Sciatic nerve (tissue), 2 donors: ENCODE measurements around the gene WRNIP1. TPM values are rescaled to one million over a fixed set of nuclear protein-coding genes. Genes with fewer than 3 reads are reported as not detected.

Source experiments
- ATAC-seq: fragments of 200-7000 bp; cut with Tn5 transposase; one replicate; pipeline ENCODE4 v1.9.1; 2020; ENCODE audit warnings: mild to moderate bottlenecking, moderate library complexity
- DNase-seq: peaks from one replicate; pipeline ENCODE4 v3.0.0-alpha.2; 2020; ENCODE audit warnings: low spot score
- intact Hi-C: fragments of 100-400 bp; cut with DNase I; formaldehyde crosslinking; loops from one replicate; pipeline ENCODE4 v1.14.2; 2022
- total RNA-seq: library from RNA; stranded (reverse); fragmentation: NEBNext Ultra II Directional; extraction: Animal tissue kit (Norgen Biotek cat#: 25700); gene quantifications from one replicate; pipeline ENCODE4 v1.2.1, GENCODE V29; 2021
- donor health status: DM: no; HTN: no; CAD: no.
- donor health status: DM: no; HTN: no; CAD: no.

WRNIP1 gene
- total RNA-seq, 1 donor from 2014 or later, result 30.8 TPM

DNA sequence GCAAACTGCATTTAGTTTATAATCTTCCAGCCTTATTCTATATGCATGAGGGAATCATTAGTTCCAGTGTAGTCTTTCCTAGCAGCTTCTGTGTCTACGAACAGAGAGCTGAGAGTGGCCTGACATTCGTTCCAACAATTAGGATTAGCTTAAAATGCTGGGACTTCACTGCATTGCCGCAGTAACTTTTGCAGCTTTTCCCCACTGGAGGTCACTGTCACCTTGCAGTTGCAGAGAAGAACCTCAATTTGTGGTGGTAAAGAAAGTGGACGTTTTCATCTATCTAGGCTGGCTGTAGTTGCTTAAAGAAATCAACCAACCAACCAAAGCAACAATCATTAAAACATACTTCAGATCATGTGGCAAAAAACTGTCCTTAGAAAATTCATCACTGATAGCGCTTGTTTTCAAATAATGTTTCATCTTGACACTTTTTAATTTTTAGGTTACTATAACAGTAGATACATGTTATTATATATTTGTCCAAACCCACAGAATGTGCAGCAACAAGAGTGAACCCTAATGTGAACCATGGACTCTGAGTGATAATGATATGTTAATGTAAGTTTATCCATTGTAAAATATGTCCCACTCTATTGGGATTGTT lies 26.7 kb upstream of the WRNIP1 start:
- no peak for DNase-seq
- intact Hi-C loops, result no loop called here
- ATAC-seq, result peak; percentile 57

DNA sequence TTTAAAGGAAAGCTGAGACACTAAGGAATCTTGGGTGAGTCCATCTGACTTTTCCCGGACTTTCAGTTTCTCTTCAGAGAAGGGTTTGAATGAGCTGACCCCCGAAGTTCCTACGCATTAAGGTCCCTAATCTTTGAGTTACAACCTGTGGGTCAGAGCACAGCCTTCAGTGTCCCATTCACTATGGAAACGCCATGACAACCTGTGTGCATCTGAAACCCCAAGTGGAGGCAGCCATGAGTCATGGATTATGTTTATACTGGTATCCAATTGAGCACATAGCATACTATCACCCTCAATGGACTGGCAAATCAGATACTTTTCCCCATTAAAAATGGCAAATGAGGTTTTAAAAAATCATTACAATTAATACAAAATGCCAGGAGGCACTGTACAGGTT lies 25.9 kb upstream of the WRNIP1 start:
- ATAC-seq, result no peak
- intact Hi-C loops, result no loop called here
- no peak for DNase-seq

GRCh38 chr6:2740581-2740980 lies 24.6 kb upstream of the WRNIP1 start:
- intact Hi-C loops, result loop anchor here (5.0 kb wide), 1 partner anchor 972 kb away; no protein-coding TSS in a partner anchor
- no peak for ATAC-seq
- no peak for DNase-seq

- ATAC-seq, result no peak
- DNase-seq, result no peak
- intact Hi-C loops, result loop anchor here (5.0 kb wide), 1 partner anchor 971 kb away; no protein-coding TSS in a partner anchor
Observed at GRCh38 chr6:2741756-2742155, 23.4 kb upstream of the WRNIP1 start.

- ATAC-seq, result no peak
- intact Hi-C loops, result loop anchor here (5.0 kb wide), 1 partner anchor 969 kb away; no protein-coding TSS in a partner anchor
Observed at GRCh38 chr6:2743280-2744208, 21.6 kb upstream of the WRNIP1 start.

DNA sequence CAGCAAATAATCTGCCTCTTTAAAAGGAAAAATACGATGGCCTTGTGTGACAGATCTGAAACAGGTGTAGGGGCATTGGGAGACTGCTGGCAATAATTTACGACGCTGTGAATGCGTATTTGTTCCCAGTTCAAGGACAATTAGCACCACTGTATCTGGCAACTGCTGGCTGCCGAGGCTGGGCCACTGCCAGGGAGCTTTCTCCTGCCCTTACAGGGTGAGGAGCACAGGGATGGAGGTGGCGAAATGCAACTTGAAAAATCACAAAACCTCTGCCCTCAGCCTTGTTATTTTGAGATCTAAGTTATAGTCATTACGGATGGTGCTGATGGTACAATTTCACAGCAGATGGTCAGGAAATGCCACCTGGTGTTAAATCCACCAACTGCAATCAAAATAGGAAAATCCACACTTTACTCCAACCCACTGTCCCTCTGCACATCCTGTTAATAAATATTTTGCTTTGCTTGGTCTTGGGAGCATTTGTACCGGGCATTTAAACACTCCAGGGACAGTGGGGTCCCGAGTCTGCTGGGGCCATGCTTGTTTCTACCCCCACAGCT lies 20.9 kb upstream of the WRNIP1 start:
- DNase-seq (no peak), ATAC-seq (no peak)
- intact Hi-C loops, result loop anchor here (5.0 kb wide), 1 partner anchor 968 kb away; no protein-coding TSS in a partner anchor

More at GRCh38 chr6:2743280-2744208, 21.6 kb upstream of the WRNIP1 start:
- no peak for DNase-seq

DNA sequence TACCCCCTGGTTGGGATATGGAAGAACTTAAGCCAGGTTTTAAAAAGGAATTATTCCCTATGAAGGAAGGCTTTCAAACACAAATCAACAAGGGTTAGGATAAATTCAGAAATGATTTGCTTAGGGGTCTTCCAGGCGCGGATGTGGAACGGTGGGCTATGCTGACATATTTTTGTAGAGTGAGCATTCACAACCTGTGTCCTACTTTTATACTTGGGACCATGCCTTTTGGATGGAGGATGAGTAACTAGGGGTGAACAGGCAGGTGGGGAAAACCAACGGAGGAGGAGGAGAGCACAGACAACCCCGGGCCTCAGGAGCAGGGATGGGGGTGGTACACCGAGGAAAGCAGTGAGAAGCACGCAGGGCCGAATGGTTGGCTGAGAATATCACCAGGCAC lies 20.4 kb upstream of the WRNIP1 start:
- intact Hi-C loops, result loop anchor here (5.0 kb wide), 1 partner anchor 968 kb away; no protein-coding TSS in a partner anchor
- ATAC-seq, result no peak
- DNase-seq, result no peak

- no peak for ATAC-seq
- no peak for DNase-seq
- intact Hi-C loops, result no loop called here
Observed at GRCh38 chr6:2745246-2745645, 19.9 kb upstream of the WRNIP1 start.

- ATAC-seq (no peak), DNase-seq (no peak)
- intact Hi-C loops, result no loop called here
Observed at GRCh38 chr6:2746557-2747061, 18.6 kb upstream of the WRNIP1 start.

DNA sequence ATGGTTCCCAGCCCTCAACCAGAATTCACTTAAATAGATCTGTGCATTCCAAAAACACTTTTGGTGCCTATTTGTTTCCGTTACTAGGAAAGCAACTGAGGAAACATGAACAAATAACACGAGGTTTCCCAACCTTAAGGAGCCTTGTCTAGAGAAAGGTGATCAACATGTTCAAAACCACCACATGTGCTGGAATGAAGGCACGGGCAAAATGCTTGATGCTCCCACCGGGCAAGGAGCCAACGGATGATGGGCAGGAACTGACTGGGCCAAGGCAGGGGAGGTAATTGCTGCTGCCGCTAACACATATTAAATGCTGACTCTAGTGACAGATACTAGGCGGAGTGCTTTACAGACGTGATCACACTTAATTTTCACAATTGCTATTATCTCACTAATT lies 17.0 kb upstream of the WRNIP1 start:
- intact Hi-C loops, result no loop called here
- ATAC-seq (no peak), DNase-seq (no peak)

- ATAC-seq (peak; percentile 69), DNase-seq (peak; percentile 81)
- intact Hi-C loops, result no loop called here
Observed at GRCh38 chr6:2749969-2750600, 15.1 kb upstream of the WRNIP1 start.

DNA sequence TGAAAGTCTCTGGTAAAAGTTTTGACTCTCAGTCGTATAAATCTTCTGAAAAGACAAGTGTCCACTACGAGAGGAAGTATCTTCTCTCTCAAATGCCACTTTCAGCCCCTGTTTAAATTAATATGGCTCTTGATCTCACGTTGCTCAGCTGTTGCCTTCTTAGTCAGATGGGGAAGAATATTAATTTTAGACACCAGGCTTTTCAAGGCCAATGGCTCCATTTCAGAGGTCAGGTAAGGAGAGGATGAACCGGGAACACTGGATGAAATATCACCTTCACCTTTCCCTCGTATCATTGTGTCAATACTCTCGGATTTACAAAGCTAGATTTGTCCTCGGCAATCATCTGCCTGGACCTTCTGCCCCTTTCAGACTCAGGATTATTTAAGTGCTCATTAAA lies 14.4 kb upstream of the WRNIP1 start, which contains the start of gene MYLK4:
Gene MYLK4, minus strand, starts transcription at position 91 of the 400 bp plus-strand sequence. CDS start 1,628 bp downstream, outside the sequence.
- no peak for ATAC-seq
- DNase-seq, result no peak
- intact Hi-C loops, result no loop called here

GRCh38 chr6:2751871-2752270 lies 13.3 kb upstream of the WRNIP1 start:
- intact Hi-C loops, result no loop called here
- ATAC-seq (no peak), DNase-seq (no peak)

GRCh38 chr6:2752477-2753109 lies 12.6 kb upstream of the WRNIP1 start:
- intact Hi-C loops, result no loop called here
- no peak for DNase-seq
- no peak for ATAC-seq

DNA sequence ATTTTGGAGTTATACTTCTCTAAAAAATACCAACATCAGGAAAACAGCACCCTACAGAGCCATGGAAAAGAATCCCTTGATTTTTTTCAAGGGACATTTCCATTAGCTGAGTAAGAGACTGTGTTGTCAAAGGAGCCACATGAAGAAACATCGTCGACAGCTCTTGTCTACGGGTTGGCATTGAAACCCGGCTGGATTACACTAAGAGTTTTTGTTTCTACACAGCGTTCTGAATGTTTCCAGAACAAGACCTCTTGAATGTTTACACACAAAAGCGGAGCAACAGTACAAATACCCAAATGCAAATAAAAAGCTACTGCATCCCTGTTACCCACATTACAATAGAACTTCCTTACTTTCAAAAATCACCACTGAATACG lies 12.1 kb upstream of the WRNIP1 start:
- ATAC-seq, result no peak
- DNase-seq, result no peak
- intact Hi-C loops, result no loop called here

DNA sequence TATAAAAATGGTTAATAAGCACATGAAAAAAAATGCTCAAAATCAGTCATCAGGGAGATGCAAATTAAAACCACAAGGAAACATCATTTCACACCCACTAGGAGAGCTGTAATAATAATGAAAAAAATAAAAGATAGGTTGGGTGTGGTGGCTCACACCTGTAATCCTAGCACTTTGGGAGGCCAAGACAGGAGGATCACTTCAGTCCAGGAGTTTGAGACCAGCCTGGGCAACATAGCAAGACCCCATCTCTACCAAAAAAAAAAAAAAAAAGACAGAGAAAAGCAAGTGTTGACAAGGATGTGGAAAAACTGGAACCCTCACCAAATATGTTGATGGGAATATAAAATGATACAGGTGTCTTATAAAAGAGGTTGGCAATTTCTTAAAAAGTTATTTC lies 11.4 kb upstream of the WRNIP1 start:
- ATAC-seq (no peak), DNase-seq (no peak)
- intact Hi-C loops, result no loop called here

GRCh38 chr6:2754393-2754792 lies 10.8 kb upstream of the WRNIP1 start:
- DNase-seq, result no peak
- intact Hi-C loops, result no loop called here
- no peak for ATAC-seq

DNA sequence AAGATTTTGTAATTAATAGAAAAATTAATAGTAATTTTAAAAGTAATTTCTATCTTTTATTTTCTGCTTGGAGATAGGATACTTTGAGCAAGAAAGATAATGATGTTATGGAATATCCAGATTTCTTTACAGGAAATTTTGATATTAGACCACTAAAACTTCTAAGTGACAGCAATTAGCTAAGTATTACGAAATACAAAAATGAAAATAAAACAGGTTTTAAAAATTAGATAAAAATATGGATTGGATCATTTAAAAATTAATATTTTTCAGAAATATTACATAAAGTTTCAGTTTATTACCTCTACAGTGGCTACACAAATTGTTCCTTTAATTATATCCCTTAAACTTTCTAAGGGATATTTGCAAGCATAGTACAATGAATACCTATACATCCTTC lies 10.3 kb upstream of the WRNIP1 start:
- no peak for DNase-seq
- no peak for ATAC-seq
- intact Hi-C loops, result no loop called here

GRCh38 chr6:2755456-2755855 lies 9.7 kb upstream of the WRNIP1 start:
- intact Hi-C loops, result no loop called here
- ATAC-seq, result no peak
- DNase-seq, result no peak
